HCT116 (cell line): Measurements from ENCODE around the gene TTC36.

Source experiments
- ATF3 ChIP-seq: IDR thresholded peaks from 2 replicates; pipeline ENCODE4 v1.6.1; 2012
- CTCF ChIP-seq, 3 experiments: fragments of 200-600 bp in 1 of 3; sonication (generic) in 1 of 3; IDR thresholded peaks in 2 of 3; conservative IDR thresholded peaks in 1 of 3; 2 replicates each; pipeline ENCODE4 v1.5.1; 2012 to 2017; ENCODE audit warnings: low read depth in 2 of 3, low read length in 2 of 3, antibody characterized with exemption in 1 of 3, borderline replicate concordance in 1 of 3, control low read depth in 1 of 3, mild to moderate bottlenecking in 1 of 3, mixed read lengths in 1 of 3, mixed run types in 1 of 3, moderate library complexity in 1 of 3; ENCODE audit not compliant: insufficient read depth in 1 of 3
- EZH2 ChIP-seq: fragments of 200-600 bp; sonication (generic); IDR thresholded peaks from 2 replicates; pipeline ENCODE4 v1.6.1; 2017; ENCODE audit warnings: antibody characterized with exemption, mixed run types
- EZH2phosphoT487 ChIP-seq: fragments of 200-600 bp; IDR thresholded peaks from 2 replicates; pipeline ENCODE4 v1.6.1; 2018; ENCODE audit warnings: antibody characterized with exemption, borderline replicate concordance
- JUND ChIP-seq: IDR thresholded peaks from 2 replicates; pipeline ENCODE4 v1.6.1; 2012
- POLR2A ChIP-seq: IDR thresholded peaks from 2 replicates; pipeline ENCODE4 v1.7.0; 2011; ENCODE audit warnings: borderline replicate concordance; ENCODE audit not compliant: insufficient read depth, insufficient read length; ENCODE audit errors: extremely low read depth
- POLR2AphosphoS5 ChIP-seq: IDR thresholded peaks from 2 replicates; pipeline ENCODE4 v1.6.1; 2011; ENCODE audit warnings: mild to moderate bottlenecking, low read depth, low read length, moderate library complexity
- RAD21 ChIP-seq: IDR thresholded peaks from 2 replicates; pipeline ENCODE4 v1.6.1; 2012; ENCODE audit warnings: low read depth, mild to moderate bottlenecking
- TCF7L2 ChIP-seq: IDR thresholded peaks from 2 replicates; pipeline ENCODE4 v1.7.0; 2011; ENCODE audit warnings: borderline replicate concordance, inconsistent platforms; ENCODE audit not compliant: insufficient read depth, insufficient read length; ENCODE audit errors: extremely low read depth
- YY1 ChIP-seq: IDR thresholded peaks from 2 replicates; pipeline ENCODE4 v1.6.1; 2011; ENCODE audit warnings: low read length, low read depth, moderate library complexity, mild to moderate bottlenecking; ENCODE audit not compliant: insufficient replicate concordance; ENCODE audit errors: extremely low read depth
- ZBTB33 ChIP-seq: IDR thresholded peaks from 2 replicates; pipeline ENCODE4 v1.6.1; 2011; ENCODE audit warnings: mild to moderate bottlenecking, low read length, moderate library complexity; ENCODE audit not compliant: insufficient replicate concordance; ENCODE audit errors: extremely low read depth

GRCh38 chr11:118570787-118571186 lies 43.5 kb downstream of the TTC36 start:
- TF ChIP-seq EZH2, result no peak
- TF ChIP-seq CTCF (IDR thresholded peaks at IDR 0.05 in 2 of 3, conservative IDR thresholded peaks at IDR 0.05 in 1 of 3; ENCODE audit: borderline replicate concordance in 1 of 3, insufficient read depth in 1 of 3, low read depth in 2 of 3, low read length in 2 of 3), result no peak
- TF ChIP-seq POLR2AphosphoS5, result no peak
- TF ChIP-seq EZH2phosphoT487, result no peak
- no peak for TF ChIP-seq POLR2A
- no peak for TF ChIP-seq RAD21
- no peak for TF ChIP-seq ZBTB33
- TF ChIP-seq YY1, result no peak
- TF ChIP-seq ATF3, result no peak
- no peak for TF ChIP-seq TCF7L2
- no peak for TF ChIP-seq JUND
